HepG2 (cell line): ENCODE measurements around the gene SLC25A17. TPM values are rescaled to one million over a fixed set of nuclear protein-coding genes. Genes with fewer than 3 reads are reported as not detected.

Experiments
- ATAC-seq: fragments of 200-7000 bp; cut with Tn5 transposase; 3 replicates; pipeline ENCODE4 v1.9.1; 2020; ENCODE audit warnings: mild to moderate bottlenecking, moderate library complexity
- BruUV-seq: library from RNA; stranded (reverse); fragments of 400-500 nt; replicated peaks from 2 replicates; lab custom pipeline; 2021; lab: Mats Ljungman, UMichigan
- CTCF ChIA-PET: fragments of 300-600 bp; formaldehyde crosslinking; extraction: SDS; loops from one replicate; lab custom pipeline; 2021; ENCODE audit warnings: low total read pairs, inconsistent platforms, low intra/inter-chr PET ratio; lab: Yijun Ruan, JAX
- POLR2A ChIA-PET: fragments of 350-600 bp; sonication (Branson Sonifier 250); formaldehyde crosslinking; loops from one replicate; lab custom pipeline; 2020; ENCODE audit warnings: antibody characterized with exemption, inconsistent platforms; lab: Yijun Ruan, JAX
- DNase-seq: peaks from one replicate; pipeline ENCODE4 v3.0.0-alpha.2; 2015; ENCODE audit warnings: low spot score
- FAIRE-seq: peaks from 3 replicates; lab custom pipeline; 2011; peaks lifted over from hg19 to GRCh38; lab: Jason Lieb, UNC
- H2AFZ ChIP-seq: one replicate; pipeline ENCODE4 v1.6.1; 2011; ENCODE audit warnings: low read length, inconsistent platforms
- H3K27ac ChIP-seq: fragments of 300-600 bp; 3 replicates; pipeline ENCODE4 v1.8.0; 2011; ENCODE audit warnings: mixed run types, mild to moderate bottlenecking, mixed read lengths, low read length, inconsistent platforms; ENCODE audit not compliant: insufficient read depth; ENCODE audit errors: extremely low read length
- H3K27me3 ChIP-seq, 2 experiments: fragments of 200-600 bp in 1 of 2; 2 replicates in 1 of 2; 3 replicates in 1 of 2; pipeline versions ENCODE4 v1.6.0 to v1.8.0; 2011; ENCODE audit warnings: low read length in 2 of 2, mild to moderate bottlenecking in 2 of 2, moderate library complexity in 2 of 2, inconsistent platforms in 1 of 2; ENCODE audit not compliant: insufficient read depth in 2 of 2, control insufficient read depth in 1 of 2
- H3K36me3 ChIP-seq, 2 experiments: fragments of 200-600 bp in 1 of 2; replicated peaks in 1 of 2; 2 replicates in 1 of 2; 3 replicates in 1 of 2; pipeline versions ENCODE4 v1.5.1 to v1.8.0; 2011; ENCODE audit warnings: low read length in 2 of 2, inconsistent platforms in 1 of 2; ENCODE audit not compliant: insufficient read depth in 2 of 2, control insufficient read depth in 1 of 2
- H3K4me1 ChIP-seq: 2 replicates; pipeline ENCODE4 v1.5.1; 2012; ENCODE audit warnings: low read length, inconsistent platforms; ENCODE audit not compliant: insufficient read depth
- H3K4me2 ChIP-seq: 2 replicates; pipeline ENCODE4 v1.6.0; 2011; ENCODE audit warnings: low read depth, low read length, inconsistent platforms
- H3K4me3 ChIP-seq, 3 experiments: fragments of 200-600 bp in 1 of 3; sonication (generic), shearing (Covaris generic) in 1 of 3; replicated peaks in 1 of 3; 2 replicates each; pipeline ENCODE4 v1.5.1; 2011 to 2016; ENCODE audit warnings: low read length in 3 of 3, inconsistent platforms in 2 of 3, low read depth in 2 of 3, mild to moderate bottlenecking in 2 of 3, control low read depth in 1 of 3, mixed read lengths in 1 of 3; ENCODE audit not compliant: insufficient read depth in 1 of 3
- H3K79me2 ChIP-seq: one replicate; pipeline ENCODE4 v1.6.1; 2011; ENCODE audit warnings: low read length, inconsistent platforms; ENCODE audit not compliant: insufficient read depth
- H3K9ac ChIP-seq: 2 replicates; pipeline ENCODE4 v1.6.0; 2011; ENCODE audit warnings: mild to moderate bottlenecking, low read depth, low read length, inconsistent platforms; ENCODE audit not compliant: insufficient read depth
- H3K9me3 ChIP-seq: 2 replicates; pipeline ENCODE4 v1.5.1; 2012; ENCODE audit warnings: mild to moderate bottlenecking, low read length
- H4K20me1 ChIP-seq: 2 replicates; pipeline ENCODE4 v1.6.0; 2011; ENCODE audit warnings: inconsistent platforms, mild to moderate bottlenecking, low read length, moderate library complexity; ENCODE audit not compliant: insufficient read depth
- ARID3A ChIP-seq: IDR thresholded peaks from 2 replicates; pipeline ENCODE4 v1.6.1; 2012; ENCODE audit warnings: low read depth, low read length, improper control_type of control experiment
- ARNT ChIP-seq: fragments of 450-650 bp; IDR thresholded peaks from 2 replicates; pipeline ENCODE4 v1.6.1; 2017
- ARNT2 ChIP-seq: sonication (generic); formaldehyde crosslinking; IDR thresholded peaks from 2 replicates; pipeline ENCODE4 v1.8.0; 2022; ENCODE audit warnings: mild to moderate bottlenecking, low read depth, missing genetic modification reagents, moderate library complexity
- BATF2 ChIP-seq: sonication (generic); formaldehyde crosslinking; IDR thresholded peaks from 2 replicates; pipeline ENCODE4 v1.8.0; 2022; ENCODE audit warnings: mild to moderate bottlenecking, missing genetic modification reagents, moderate library complexity
- FOXK2 ChIP-seq: fragments of 450-650 bp; IDR thresholded peaks from 2 replicates; pipeline ENCODE4 v1.6.1; 2016
- GFI1 ChIP-seq: sonication (generic); formaldehyde crosslinking; IDR thresholded peaks from 2 replicates; pipeline ENCODE4 v1.5.0; 2020; ENCODE audit warnings: missing genetic modification reagents, mild to moderate bottlenecking, borderline replicate concordance
- KDM4B ChIP-seq: sonication (generic); formaldehyde crosslinking; IDR thresholded peaks from 2 replicates; pipeline ENCODE4 v1.4.0; 2020; ENCODE audit warnings: missing genetic modification reagents
- MTA3 ChIP-seq: sonication (generic); formaldehyde crosslinking; IDR thresholded peaks from 2 replicates; pipeline ENCODE4 v1.4.0; 2020; ENCODE audit warnings: missing genetic modification reagents
- NR0B2 ChIP-seq: sonication (generic); formaldehyde crosslinking; IDR thresholded peaks from 2 replicates; pipeline ENCODE4 v1.4.0; 2020; ENCODE audit warnings: mild to moderate bottlenecking, missing genetic modification reagents
- PHF21A ChIP-seq: sonication (generic); formaldehyde crosslinking; IDR thresholded peaks from 2 replicates; pipeline ENCODE4 v1.5.0; 2020; ENCODE audit warnings: mild to moderate bottlenecking, missing genetic modification reagents
- TOE1 ChIP-seq: sonication (generic); formaldehyde crosslinking; IDR thresholded peaks from 2 replicates; pipeline ENCODE4 v1.4.0; 2020; ENCODE audit warnings: mild to moderate bottlenecking, missing genetic modification reagents
- ZBTB42 ChIP-seq: sonication (generic); formaldehyde crosslinking; IDR thresholded peaks from 2 replicates; pipeline ENCODE4 v1.5.0; 2020; ENCODE audit warnings: mild to moderate bottlenecking, missing genetic modification reagents
- ZFAT ChIP-seq: sonication (generic); formaldehyde crosslinking; conservative IDR thresholded peaks from 2 replicates; pipeline ENCODE4 v1.8.1; 2023; ENCODE audit warnings: missing genetic modification reagents, inconsistent platforms
- ZNF274 ChIP-seq: sonication (generic); formaldehyde crosslinking; IDR thresholded peaks from 2 replicates; pipeline ENCODE4 v1.5.1; 2020; ENCODE audit warnings: mild to moderate bottlenecking, missing genetic modification reagents
- ZNF496 ChIP-seq: sonication (generic); formaldehyde crosslinking; IDR thresholded peaks from 2 replicates; pipeline ENCODE4 v1.8.1; 2023; ENCODE audit warnings: mild to moderate bottlenecking, moderate library complexity, missing genetic modification reagents; ENCODE audit not compliant: insufficient replicate concordance
- ZNF512B ChIP-seq: sonication (generic); formaldehyde crosslinking; IDR thresholded peaks from 2 replicates; pipeline ENCODE4 v1.5.1; 2020; ENCODE audit warnings: missing genetic modification reagents, mild to moderate bottlenecking, borderline replicate concordance
- ZNF761 ChIP-seq: sonication (generic); formaldehyde crosslinking; conservative IDR thresholded peaks from 2 replicates; pipeline ENCODE4 v1.4.0; 2020; ENCODE audit warnings: mild to moderate bottlenecking, missing genetic modification reagents
- ZNF781 ChIP-seq: sonication (generic); formaldehyde crosslinking; IDR thresholded peaks from 2 replicates; pipeline ENCODE4 v1.5.1; 2020; ENCODE audit warnings: borderline replicate concordance, mild to moderate bottlenecking, missing genetic modification reagents; ENCODE audit errors: not compliant biosample characterization
- WGBS: methylation state at CpG from one replicate; pipeline ENCODE4 v1.1.6; 2017; ENCODE audit warnings: low lambda C conversion rate; 5-methylcytosine and 5-hydroxymethylcytosine counted together
- in situ Hi-C: cut with HindIII; loops from 2 replicates; pipeline ENCODE4 v1.10.0; 2017; ENCODE audit warnings: low pct_unique_long_range_greater_than_20kb; ENCODE audit not compliant: extremely low pct_ligation_motif_present
- intact Hi-C: fragments of 100-400 bp; cut with micrococcal nuclease; formaldehyde crosslinking; loops from one replicate; pipeline ENCODE4 v1.10.0; 2022; ENCODE audit not compliant: unreplicated experiment
- polyA plus RNA-seq, 8 experiments: library from polyadenylated mRNA; depleted of rRNA in 3 of 8; stranded (reverse) in 7 of 8; unstranded in 1 of 8; fragments of >200 nt; fragmentation: Illumina TruSeq in 4 of 8; extraction: Trizol in 4 of 8; gene quantifications; 2 replicates each; pipeline versions ENCODE4 v1.2.1 to v1.2.3, GENCODE V29; 2011 to 2016; ENCODE audit warnings: low read depth in 4 of 8, missing spikeins in 1 of 8, mixed read lengths in 1 of 8; ENCODE audit not compliant: insufficient read depth in 1 of 8
- total RNA-seq, 5 experiments: library from RNA; depleted of rRNA; stranded (reverse); fragments of >200 nt; fragmentation: Illumina TruSeq; extraction: Trizol; gene quantifications; 2 replicates each; pipeline ENCODE4 v1.2.3, GENCODE V29; 2016; ENCODE audit warnings: low read depth in 1 of 5

Gene SLC25A17
- total and polyA plus RNA-seq, 2 of the 13 experiments (the other 11 are each of a cell fraction or from before 2014, with no cell fraction given): 15.7 to 27.9 TPM

GRCh38 chr22:40856513-40857308 is 37.6 kb upstream of the SLC25A17 start, which contains the start of the genes ST13 and XPNPEP3:
ST13 (minus strand) TSS chr22:40856639; CDS start chr22:40856540, 99 bp downstream.
XPNPEP3 (plus strand) TSS chr22:40857148; CDS start chr22:40857182, 34 bp downstream.
- intact Hi-C loops: no loop called here
- CTCF ChIA-PET: no interaction called here
- no peak for TF ChIP-seq ZNF781 (CRISPR knock-in tag)
- peak; percentile 49; the same call in 1 of the 2 replicates for TF ChIP-seq NR0B2 (CRISPR knock-in tag)
- no peak for TF ChIP-seq ARNT
- peak; percentile 78 for TF ChIP-seq ZNF274 (CRISPR knock-in tag)
- TF ChIP-seq PHF21A: peak; percentile 83; the same call in 1 of the 2 replicates
- no peak for TF ChIP-seq ARID3A
- TF ChIP-seq ZNF761 (CRISPR knock-in tag): peak; percentile 89; the same call in 1 of the 2 replicates
- 0 out of 2 replicates have a peak, but pooled peaks have one; percentile 47 for TF ChIP-seq ZFAT (CRISPR knock-in tag)
- TF ChIP-seq GFI1 (CRISPR knock-in tag): peak; percentile 72; the same call in 1 of the 2 replicates
- no peak for TF ChIP-seq ZNF496 (CRISPR knock-in tag)
- no peak for TF ChIP-seq MTA3 (CRISPR knock-in tag)
- no peak for TF ChIP-seq ZNF512B
- TF ChIP-seq ARNT2: peak; percentile 63; the same call in 1 of the 2 replicates
- TF ChIP-seq ZBTB42: no peak
- peak; percentile 77; the same call in 1 of the 2 replicates for TF ChIP-seq TOE1 (CRISPR knock-in tag)
- TF ChIP-seq BATF2: 0 out of 2 replicates have a peak, but pooled peaks have one; percentile 37
- TF ChIP-seq FOXK2: no peak
- peak; percentile 42; the same call in 1 of the 2 replicates for TF ChIP-seq KDM4B (CRISPR knock-in tag)

More at GRCh38 chr22:40856513-40857308, 37.6 kb upstream of the SLC25A17 start, which contains the start of the genes ST13 and XPNPEP3:
- H3K9ac ChIP-seq: peak within 1 kb of the TSS; percentile 98
- ATAC-seq: peak; percentile 94
- H2AFZ ChIP-seq: peak within 1 kb of the TSS; percentile 36
- H3K27me3 ChIP-seq: no peaks in the 10 kb centered on the region; a peak in 1 of 5 replicates
- POLR2A ChIA-PET: interaction anchor here (0.6 to 2.0 kb wide), 14 partner anchors 10 to 813 kb away, joined by 3 to 18 read pairs (median 4); partner anchors contain the start of genes EP300, RBX1 and SLC25A17
- no TSS peak for BruUV-seq
- DNase-seq: peak; percentile 92
- peaks cover 0 to 9% of the 10 kb centered on the region in 2 experiments; a peak in 1 of 5 replicates for H3K36me3 ChIP-seq
- FAIRE-seq: peak; percentile 63
- in situ Hi-C loops: no loop called here
- H3K4me1 ChIP-seq: peaks cover 39% of the 10 kb centered on the region
- peaks cover 78% of the 10 kb centered on the region for H3K79me2 ChIP-seq
- H3K27ac ChIP-seq: peak within 1 kb of the TSS; percentile 96
- under 1% methylated on average over 40 of the region's 63 CpGs for WGBS
- peaks cover 10% of the 10 kb centered on the region for H4K20me1 ChIP-seq
- peak within 1 kb of the TSS; percentile 92 for H3K4me2 ChIP-seq
- no peaks in the 10 kb centered on the region for H3K9me3 ChIP-seq
- peak within 1 kb of the TSS; percentile 85 to 96 (median 90) for H3K4me3 ChIP-seq
